OCI-LY1 (cell line): Measurements from ENCODE around the gene PPP2R2C.

Experiments used
- H2AFZ ChIP-seq: fragments of 200-600 bp; sonication (generic), shearing (Covaris generic); 2 replicates; pipeline ENCODE4 v1.6.0; 2014; ENCODE audit warnings: antibody characterized with exemption, mild to moderate bottlenecking, low read length
- H3F3A ChIP-seq: fragments of 200-600 bp; sonication (generic), shearing (Covaris generic); 2 replicates; pipeline ENCODE4 v1.6.0; 2014; ENCODE audit warnings: mild to moderate bottlenecking, antibody characterized with exemption, low read length, moderate library complexity; ENCODE audit not compliant: insufficient read depth
- H3K27ac ChIP-seq: fragments of 200-600 bp; sonication (generic); 2 replicates; pipeline ENCODE4 v1.5.1; 2014; ENCODE audit warnings: low read length, mixed run types, mild to moderate bottlenecking, low read depth; ENCODE audit not compliant: poor library complexity, severe bottlenecking
- H3K27me3 ChIP-seq: fragments of 200-600 bp; sonication (generic); 2 replicates; pipeline ENCODE4 v1.6.0; 2014; ENCODE audit warnings: antibody characterized with exemption, mild to moderate bottlenecking, low read length, moderate library complexity; ENCODE audit not compliant: insufficient read depth
- H3K36me3 ChIP-seq: fragments of 200-600 bp; sonication (generic); 2 replicates; pipeline ENCODE4 v1.6.1; 2014; ENCODE audit warnings: mild to moderate bottlenecking, antibody characterized with exemption, low read length, moderate library complexity, mixed read lengths; ENCODE audit not compliant: insufficient read depth
- H3K4me1 ChIP-seq: fragments of 200-600 bp; sonication (generic); 2 replicates; pipeline ENCODE4 v1.5.1; 2014; ENCODE audit warnings: mild to moderate bottlenecking, low read length, moderate library complexity; ENCODE audit not compliant: insufficient read depth, severe bottlenecking
- H3K4me2 ChIP-seq: fragments of 200-600 bp; sonication (generic), shearing (Covaris generic); 2 replicates; pipeline ENCODE4 v1.6.1; 2014; ENCODE audit warnings: low read length
- H3K4me3 ChIP-seq: fragments of 200-600 bp; sonication (generic); 2 replicates; pipeline ENCODE4 v1.5.1; 2014; ENCODE audit warnings: low read length, low read depth, mild to moderate bottlenecking, mixed read lengths; ENCODE audit not compliant: poor library complexity, severe bottlenecking
- H3K79me2 ChIP-seq: fragments of 200-600 bp; shearing (Covaris generic); 2 replicates; pipeline ENCODE4 v1.6.1; 2016; ENCODE audit warnings: mixed run types, low read length, mixed read lengths; ENCODE audit not compliant: insufficient read depth
- H3K9ac ChIP-seq: fragments of 200-600 bp; sonication (generic), shearing (Covaris generic); 2 replicates; pipeline ENCODE4 v1.6.1; 2014; ENCODE audit warnings: mild to moderate bottlenecking, low read length, mixed read lengths
- H3K9me2 ChIP-seq: fragments of 200-600 bp; sonication (generic), shearing (Covaris generic); 2 replicates; pipeline ENCODE4 v1.6.1; 2014; ENCODE audit warnings: low read depth, mild to moderate bottlenecking, low read length, mixed read lengths
- H3K9me3 ChIP-seq: fragments of 200-600 bp; shearing (Covaris generic); 2 replicates; pipeline ENCODE4 v1.6.1; 2014; ENCODE audit warnings: low read length, mixed read lengths
- H4K20me1 ChIP-seq: fragments of 200-600 bp; sonication (generic), shearing (Covaris generic); 2 replicates; pipeline ENCODE4 v1.6.0; 2016; ENCODE audit warnings: mild to moderate bottlenecking, low read length; ENCODE audit not compliant: insufficient read depth
- EZH2 ChIP-seq: fragments of 200-600 bp; sonication (generic), shearing (Covaris generic); IDR thresholded peaks from 2 replicates; pipeline ENCODE4 v1.8.0; 2017; ENCODE audit warnings: borderline replicate concordance, mixed run types, mild to moderate bottlenecking, antibody characterized with exemption, low read length, moderate library complexity, mixed read lengths
- TF ChIP-seq, protein P1 (sequence below): fragments of 200-600 bp; sonication (generic), shearing (Covaris generic); IDR thresholded peaks from 2 replicates; pipeline ENCODE4 v1.5.1; 2017; ENCODE audit warnings: mild to moderate bottlenecking, antibody characterized with exemption, low read length, moderate library complexity, mixed read lengths

The PPP2R2C gene

DNA sequence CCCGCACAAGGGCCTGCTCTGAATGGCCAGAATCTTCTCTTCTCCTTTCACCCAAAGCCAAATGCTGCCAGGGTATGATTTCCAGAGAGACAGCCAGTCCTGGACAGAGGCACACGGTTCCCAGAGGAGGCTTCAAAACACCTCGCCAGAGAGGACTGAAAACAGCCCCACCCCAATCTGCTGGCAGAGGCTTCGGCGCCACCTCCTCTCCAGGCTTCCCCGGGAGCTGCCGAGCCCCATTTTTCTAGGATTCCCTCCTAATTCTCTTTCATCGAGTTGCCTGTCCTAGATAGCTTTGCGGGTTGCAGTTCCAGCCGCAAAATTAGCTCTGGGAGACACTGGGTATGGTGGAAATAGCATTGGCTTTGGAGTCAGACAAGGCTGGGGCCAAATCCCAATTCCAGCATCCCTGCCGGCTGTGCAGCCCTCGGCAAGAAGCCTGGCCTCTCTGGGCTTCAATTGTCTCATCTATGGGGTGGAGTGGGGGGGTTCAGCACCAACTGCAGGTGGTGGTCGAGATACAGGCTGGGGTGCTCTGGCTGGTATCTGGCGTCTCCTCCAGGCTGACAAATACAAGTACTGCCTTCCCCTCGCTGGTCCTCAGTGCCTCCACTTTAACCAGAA lies 22.6 kb downstream of the PPP2R2C start:
- no peaks in the 10 kb centered on the region for H3K9me3 ChIP-seq
- no peaks in the 10 kb centered on the region for H3K79me2 ChIP-seq
- TF ChIP-seq, protein P1, sequence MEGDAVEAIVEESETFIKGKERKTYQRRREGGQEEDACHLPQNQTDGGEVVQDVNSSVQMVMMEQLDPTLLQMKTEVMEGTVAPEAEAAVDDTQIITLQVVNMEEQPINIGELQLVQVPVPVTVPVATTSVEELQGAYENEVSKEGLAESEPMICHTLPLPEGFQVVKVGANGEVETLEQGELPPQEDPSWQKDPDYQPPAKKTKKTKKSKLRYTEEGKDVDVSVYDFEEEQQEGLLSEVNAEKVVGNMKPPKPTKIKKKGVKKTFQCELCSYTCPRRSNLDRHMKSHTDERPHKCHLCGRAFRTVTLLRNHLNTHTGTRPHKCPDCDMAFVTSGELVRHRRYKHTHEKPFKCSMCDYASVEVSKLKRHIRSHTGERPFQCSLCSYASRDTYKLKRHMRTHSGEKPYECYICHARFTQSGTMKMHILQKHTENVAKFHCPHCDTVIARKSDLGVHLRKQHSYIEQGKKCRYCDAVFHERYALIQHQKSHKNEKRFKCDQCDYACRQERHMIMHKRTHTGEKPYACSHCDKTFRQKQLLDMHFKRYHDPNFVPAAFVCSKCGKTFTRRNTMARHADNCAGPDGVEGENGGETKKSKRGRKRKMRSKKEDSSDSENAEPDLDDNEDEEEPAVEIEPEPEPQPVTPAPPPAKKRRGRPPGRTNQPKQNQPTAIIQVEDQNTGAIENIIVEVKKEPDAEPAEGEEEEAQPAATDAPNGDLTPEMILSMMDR, result no peak
- no peak for TF ChIP-seq EZH2
- no peaks in the 10 kb centered on the region for H3K4me1 ChIP-seq
- H3K9me2 ChIP-seq, result no peaks in the 10 kb centered on the region
- no peak overlapping the region for H3K27ac ChIP-seq
- H4K20me1 ChIP-seq, result no peaks in the 10 kb centered on the region
- no peak overlapping the region for H3K9ac ChIP-seq
- H2AFZ ChIP-seq, result no peak overlapping the region
- H3K4me2 ChIP-seq, result no peak overlapping the region
- no peaks in the 10 kb centered on the region for H3F3A ChIP-seq
- H3K27me3 ChIP-seq, result no peaks in the 10 kb centered on the region
- H3K36me3 ChIP-seq, result no peaks in the 10 kb centered on the region
- H3K4me3 ChIP-seq, result no peak overlapping the region

DNA sequence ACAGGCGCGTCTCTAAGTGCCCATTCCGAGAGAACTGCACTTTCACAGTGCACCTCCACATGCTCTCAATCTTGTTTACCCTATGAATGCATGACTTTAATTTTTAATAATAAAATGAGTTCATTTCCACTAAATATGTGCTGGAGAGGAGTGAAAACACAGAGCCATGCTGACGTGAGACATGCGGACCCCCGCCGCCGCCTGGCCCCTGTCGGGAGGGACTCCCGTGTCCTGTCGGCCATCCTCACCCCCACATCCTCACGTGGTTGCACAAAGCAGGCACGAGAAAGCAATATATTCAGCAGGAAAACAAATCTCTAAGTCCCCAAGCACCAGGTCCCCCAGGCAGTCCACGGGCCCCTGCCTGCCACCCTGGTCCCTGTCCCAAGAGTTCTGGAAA lies 23.1 kb downstream of the PPP2R2C start:
- Histone ChIP-seq H3K9ac (no peak overlapping the region), H3K4me3 (no peak overlapping the region), H3K36me3 (no peaks in the 10 kb centered on the region), H3K4me1 (no peaks in the 10 kb centered on the region), H3K79me2 (no peaks in the 10 kb centered on the region), H3K27ac (no peak overlapping the region), H2AFZ (no peak overlapping the region), H3K9me2 (no peaks in the 10 kb centered on the region), H3K27me3 (no peaks in the 10 kb centered on the region), H3K4me2 (no peak overlapping the region), H4K20me1 (no peaks in the 10 kb centered on the region), H3F3A (no peaks in the 10 kb centered on the region), H3K9me3 (no peaks in the 10 kb centered on the region)
- TF ChIP-seq, protein P1, result no peak
- no peak for TF ChIP-seq EZH2

DNA sequence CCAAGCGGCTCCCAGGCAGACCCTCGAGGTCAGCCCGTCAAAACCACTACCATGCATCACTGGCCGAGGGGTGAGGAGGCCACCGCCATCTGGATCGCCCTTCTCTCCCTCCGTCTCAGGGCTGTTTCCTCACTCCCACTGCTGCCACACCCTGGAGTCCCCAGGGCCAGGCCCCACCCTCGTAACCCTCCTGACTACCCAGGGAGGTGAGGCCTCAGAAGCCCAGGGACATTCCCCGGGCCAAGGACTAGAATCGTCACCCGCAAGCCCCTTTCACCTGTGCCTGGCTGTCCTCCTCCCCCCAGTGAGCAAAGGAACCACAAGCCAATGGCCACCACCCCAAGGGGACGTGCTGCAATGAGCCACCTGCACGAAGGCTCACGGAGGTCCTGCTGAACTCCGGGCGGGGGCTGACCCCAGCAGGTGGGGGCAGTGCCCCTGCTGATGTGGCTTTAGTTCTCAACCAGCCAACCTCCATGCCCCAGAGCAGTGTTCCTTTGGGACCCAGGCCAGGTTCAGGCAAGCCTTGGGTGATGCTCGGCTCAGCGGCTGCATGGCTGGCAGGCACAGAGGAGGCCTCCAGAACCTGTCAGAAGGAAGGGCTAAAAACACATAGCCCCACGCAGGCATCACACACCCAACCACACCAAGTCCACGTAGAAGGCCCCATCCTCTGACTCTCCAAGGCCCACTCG lies 23.8 kb downstream of the PPP2R2C start:
- no peaks in the 10 kb centered on the region for H3K36me3 ChIP-seq
- H2AFZ ChIP-seq, result no peak overlapping the region
- H3K27ac ChIP-seq, result no peak overlapping the region
- no peaks in the 10 kb centered on the region for H3K9me3 ChIP-seq
- no peak overlapping the region for H3K9ac ChIP-seq
- no peaks in the 10 kb centered on the region for H3K79me2 ChIP-seq
- no peak overlapping the region for H3K4me3 ChIP-seq
- no peaks in the 10 kb centered on the region for H4K20me1 ChIP-seq
- H3K27me3 ChIP-seq, result no peaks in the 10 kb centered on the region
- H3K4me1 ChIP-seq, result no peaks in the 10 kb centered on the region
- no peaks in the 10 kb centered on the region for H3F3A ChIP-seq
- no peaks in the 10 kb centered on the region for H3K9me2 ChIP-seq
- TF ChIP-seq, protein P1, result no peak
- no peak overlapping the region for H3K4me2 ChIP-seq
